GM19452 (cell line): ENCODE data around the gene MAFF.
"Not testable (repeated sequence)": the region's sequence is repeated elsewhere in the genome, so short reads cannot be mapped to it uniquely, and the experiment has no call there.

ENCODE experiments used
- ATAC-seq: cut with Tn5 transposase; IDR thresholded peaks from one replicate; pipeline ENCODE4 v1.9.1; 2021; ENCODE audit not compliant: unreplicated experiment

MAFF gene

DNA sequence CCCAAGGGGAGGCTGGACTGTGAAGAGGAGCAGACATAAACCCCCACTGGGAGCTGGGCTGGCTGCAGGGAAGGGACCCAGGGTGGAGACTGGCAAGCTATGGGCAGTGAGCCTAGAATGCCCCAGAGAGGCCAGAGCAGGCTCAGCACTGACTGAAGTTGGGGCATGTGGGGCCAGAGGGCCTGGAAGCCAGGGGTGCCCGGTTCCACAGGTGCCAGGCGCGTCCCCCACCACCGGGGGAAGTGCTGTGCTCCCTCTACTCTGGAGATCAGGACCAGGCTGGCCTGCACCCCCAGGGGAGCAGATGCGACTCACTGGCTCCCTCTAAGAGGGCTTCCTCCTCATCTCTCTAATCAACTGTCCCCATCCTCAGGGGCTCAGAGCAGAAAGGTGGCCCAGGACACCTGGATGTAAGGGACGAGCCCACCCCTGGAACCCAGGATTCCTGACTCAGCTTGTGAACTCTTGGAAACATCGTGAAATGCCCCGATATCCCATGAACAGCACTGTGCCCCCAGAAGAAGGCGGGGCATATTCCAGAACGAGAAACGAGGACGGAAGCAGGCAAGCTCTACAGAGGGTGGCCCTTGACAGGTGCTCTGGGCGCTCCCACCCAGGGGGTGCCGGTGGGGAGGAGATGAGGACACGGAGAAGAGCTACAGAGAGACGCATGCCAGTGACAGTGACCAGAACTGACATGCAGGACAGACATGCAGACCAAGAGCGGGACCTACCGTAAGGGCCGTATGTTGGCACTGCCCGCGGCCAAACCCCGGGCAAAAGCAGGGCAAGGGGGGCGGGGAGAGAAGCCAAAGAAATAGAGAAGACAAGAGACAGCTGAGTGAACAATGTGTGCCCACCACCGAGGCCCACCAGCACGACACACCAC, 20.4 kb downstream of the MAFF start:
- no peak for ATAC-seq

DNA sequence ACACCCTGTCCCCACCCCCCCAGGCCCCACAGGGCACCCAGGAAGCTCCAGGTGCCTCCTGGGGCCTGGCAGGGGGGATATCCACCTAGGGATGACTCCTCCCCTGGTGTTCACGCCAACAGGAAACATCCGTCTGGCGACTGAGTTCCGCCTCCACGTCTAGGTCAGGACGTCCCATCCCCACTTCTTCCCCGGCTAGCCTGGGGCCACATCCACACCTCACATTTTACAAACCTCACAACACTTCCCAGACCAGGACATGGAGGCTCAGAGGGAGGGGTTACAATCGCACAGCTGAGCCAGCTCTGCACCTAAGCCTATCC, 21.0 kb downstream of the MAFF start:
- ATAC-seq, result no peak

DNA sequence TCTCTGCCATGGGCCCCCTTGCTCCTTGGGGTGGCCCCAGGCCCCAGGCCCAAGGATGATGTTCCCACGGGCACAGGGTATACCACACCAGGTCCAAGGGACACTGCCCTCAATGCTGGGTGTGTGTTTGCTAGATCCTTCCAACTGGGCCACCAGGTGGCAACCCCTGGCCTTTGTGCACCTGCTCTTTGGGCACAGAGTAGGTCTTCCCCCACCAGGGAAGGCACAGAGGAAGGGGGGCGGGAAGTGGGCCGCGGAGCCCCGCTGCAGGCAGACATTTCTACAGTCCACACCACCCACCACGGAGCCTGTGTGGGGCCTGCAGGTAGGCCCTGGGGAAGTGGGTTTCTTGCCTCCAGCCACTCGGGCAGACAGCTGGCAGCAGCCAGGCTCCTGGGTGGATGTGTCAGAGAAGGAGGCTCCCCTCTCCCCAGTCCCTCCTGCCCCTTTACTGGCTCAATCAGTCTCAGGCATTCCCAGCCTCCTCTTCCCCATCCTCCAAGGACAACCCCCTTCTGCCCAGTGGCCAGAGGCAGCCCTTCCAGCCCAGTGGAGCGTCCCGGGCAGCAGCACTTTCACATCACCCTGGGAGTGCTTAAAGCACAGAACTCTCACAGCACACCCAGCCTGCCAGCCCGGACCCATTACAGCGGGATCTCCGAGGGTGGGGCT, 21.6 kb downstream of the MAFF start:
- no peak for ATAC-seq

DNA sequence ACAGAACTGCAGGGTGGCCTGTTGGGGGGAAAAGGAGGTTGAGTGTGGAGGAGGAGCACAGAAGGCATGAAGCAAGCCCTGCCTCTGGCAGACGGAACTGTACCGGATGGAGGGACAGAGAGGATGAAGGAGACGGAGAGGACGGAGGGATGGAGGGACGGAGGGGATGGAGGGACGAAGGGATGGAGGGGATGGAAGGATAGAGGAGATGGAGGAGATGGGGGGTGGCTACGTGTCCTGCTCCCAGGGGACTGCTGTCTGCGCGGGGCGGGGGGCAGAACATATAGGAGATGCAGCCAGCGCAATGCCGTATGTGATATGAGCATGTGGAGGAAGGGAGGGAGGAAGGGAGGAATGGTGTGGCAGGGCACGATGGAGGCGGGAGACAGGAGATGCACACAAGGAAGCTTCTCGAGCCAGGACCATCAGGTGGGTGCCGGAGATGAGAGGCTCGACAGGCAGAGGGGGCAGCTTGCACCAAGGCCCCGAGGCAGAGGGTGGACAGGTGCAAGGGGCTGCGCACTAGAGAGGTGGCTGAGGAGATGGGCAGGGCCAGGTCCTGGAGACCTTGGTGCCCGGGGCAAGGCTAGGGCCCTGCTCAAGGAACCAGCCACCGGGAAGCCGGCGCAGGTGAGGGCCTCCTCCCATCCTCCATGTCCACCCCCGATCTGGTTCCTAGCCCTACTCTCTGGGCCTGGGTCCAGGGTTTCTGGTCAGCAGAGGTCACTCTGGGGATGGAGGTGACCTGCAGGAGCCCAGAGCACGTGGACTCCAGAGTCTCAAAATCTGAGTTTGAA, 25.3 kb downstream of the MAFF start:
- ATAC-seq, result no peak

DNA sequence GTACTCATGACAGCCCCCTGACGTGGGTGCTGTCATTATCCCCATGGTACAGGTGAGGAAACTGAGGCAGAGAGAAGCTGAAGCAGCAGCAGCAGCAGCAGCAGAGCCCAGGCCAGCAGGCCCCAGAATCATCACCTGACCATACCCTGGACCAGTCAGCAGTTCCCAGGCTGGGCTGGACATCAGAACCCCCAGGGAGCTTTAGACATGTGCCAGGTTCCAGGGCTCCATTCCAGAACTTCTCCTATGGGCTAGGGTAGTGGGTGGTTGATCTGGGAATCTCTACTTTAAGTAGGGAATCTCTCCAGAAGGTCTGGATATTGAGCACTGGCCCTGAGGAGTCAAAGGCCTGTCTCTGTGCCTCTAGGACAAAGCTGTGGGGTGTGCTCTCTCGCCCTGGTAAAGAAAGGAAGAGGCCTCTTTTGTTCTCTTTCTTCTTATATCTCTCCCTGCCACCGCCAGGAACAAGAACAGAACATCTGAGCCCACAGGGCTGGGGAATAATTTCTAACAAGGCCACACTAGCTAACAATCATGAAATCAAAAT, 26.6 kb downstream of the MAFF start:
- no peak for ATAC-seq

DNA sequence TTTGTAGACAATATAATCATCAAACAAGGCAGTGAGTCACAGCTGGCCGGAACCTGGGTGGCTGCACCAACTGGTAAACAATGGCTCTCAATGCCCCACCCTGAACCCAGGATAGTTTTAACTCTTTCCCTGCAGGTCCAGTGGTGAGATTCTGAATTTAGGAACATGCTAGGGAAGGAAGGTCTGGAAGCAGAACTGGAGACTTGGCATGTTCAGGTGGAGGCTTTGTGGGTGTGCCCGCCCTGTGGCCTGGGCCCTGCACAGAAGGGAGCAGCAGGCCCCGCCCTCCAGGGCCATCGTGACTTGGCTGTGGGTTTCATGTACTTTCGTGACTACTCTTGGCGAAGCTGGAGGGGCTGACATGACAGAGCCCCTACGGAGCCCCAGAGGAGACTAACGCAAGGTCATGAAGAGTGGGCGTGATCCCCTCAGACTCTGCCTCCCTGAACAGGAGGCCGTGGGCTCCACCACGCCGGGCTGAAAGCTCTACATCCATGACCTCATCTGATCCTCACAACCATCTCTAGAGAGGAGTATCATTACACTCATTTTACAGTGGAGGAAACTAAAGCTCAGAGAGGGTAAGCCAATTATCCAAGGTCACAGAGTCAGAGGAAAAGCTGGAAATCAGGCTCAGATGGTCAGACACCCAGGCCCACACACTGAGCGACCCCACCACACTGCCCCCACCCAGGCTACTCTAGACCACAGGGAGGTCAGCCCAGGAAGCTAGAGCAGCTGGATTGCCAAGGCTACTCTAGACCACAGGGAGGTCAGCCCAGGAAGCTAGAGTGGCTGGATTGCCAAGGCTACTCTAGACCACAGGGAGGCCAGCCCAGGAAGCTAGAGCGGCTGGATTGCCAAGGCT, 27.3 kb downstream of the MAFF start:
- ATAC-seq, result no peak

DNA sequence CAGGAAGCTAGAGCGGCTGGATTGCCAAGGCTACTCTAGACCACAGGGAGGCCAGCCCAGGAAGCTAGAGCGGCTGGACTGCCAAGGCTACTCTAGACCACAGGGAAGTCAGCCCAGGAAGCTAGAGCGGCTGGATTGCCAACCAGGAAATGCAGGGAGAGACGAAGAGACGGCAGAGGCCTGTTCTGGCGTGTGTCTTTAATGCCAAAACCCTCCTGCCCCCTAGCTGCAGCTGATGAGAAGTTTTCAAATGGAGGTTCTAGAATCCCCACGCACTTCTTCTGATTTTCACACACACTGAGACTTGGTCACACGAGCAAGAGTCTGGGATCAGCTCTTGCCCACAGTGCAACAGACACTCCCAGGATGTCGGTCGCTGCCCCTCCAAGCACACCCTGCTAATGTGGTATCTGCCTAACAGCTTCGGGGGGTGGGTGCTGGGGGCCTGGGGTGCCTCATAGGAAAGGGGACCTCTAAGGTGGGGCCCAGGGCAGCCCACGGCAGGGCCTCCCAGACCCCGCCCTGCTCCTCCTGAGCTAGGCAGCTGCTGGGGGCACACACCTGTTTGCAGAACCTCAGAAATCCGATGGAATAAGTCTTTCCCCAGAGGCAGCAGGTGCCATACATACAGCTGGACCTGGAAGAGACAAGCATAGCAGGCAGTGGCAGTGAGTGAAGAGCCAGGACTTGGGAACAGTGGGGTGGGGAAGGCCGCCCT, 28.5 kb downstream of the MAFF start:
- ATAC-seq, result no peak

DNA sequence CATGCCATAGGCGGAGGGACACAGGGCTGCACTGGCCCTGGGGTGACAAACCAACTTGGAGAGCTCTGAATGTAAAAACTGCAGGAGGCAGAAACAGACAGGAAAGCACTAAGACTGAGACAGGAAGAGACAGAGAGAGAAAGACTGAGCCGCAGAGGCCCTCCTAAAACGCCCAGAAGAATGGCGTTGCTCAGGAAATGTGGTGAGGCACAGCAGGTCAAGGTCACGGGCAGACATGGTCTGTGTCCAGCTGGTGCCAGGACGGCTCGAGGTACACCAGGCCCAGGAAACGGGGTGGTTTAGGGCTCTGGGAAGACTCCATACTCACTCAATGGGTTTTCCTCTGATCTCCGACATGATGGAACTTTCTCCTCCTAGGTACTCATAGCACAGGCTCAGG, 29.1 kb downstream of the MAFF start:
- ATAC-seq, result no peak

DNA sequence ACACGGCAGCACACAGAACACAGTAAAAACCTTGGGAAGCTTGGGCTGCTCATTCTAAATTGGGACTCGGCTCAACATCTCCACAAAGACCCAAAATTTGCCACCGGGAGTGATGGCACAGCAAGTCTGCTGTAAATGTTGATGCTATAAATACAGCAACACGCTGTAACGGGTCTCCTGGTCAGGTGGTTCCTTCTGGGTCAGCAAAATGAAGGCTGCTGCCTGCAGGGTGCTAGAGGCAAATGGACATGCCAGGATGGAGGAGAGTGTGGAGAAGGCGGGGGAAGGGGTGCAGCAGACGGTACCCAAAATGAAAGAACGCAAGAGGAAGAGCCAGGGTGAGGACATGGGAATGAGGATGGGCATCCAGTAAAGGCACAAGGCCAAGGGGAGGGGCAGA, 30.4 kb downstream of the MAFF start:
- no peak for ATAC-seq

DNA sequence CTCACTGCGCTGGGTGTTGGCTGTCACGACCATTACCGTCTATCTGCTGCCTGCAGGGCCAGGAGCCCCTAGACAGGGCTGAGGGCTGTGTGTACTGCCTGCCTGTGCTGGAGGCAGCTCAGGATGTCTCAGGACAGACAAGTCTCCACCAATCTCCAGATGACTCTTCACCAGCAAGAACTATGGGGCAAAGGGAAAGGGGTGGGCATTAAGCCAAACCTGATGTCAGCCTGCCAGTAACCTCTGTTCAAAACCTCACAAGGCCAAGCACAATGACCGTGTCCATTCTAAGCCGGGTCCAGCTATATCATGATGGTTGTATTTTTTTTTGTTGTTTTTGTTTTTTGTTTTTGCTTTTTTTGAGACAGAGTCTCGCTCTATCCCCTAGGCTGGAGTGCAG, 31.6 kb downstream of the MAFF start:
- ATAC-seq, result no peak

DNA sequence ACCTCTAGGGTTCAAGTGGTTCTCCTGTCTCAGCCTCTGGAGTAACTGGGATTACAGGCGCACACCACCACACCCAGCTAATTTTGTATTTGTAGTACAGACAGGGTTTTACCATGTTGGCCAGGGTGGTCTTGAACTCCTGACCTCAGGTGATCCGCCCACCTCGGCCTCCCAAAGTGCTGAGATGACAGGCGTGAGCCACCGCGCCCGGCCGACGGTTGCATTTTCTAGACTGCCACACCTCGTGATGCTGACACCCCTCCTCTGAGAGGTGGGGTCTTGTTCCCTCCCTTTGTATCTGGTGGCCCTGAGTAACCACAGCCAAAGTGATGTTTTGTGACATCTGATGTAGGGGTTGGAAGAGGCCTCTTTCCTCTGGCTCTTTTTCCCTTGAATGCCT, 32.1 kb downstream of the MAFF start:
- ATAC-seq, result not testable (repeated sequence)

DNA sequence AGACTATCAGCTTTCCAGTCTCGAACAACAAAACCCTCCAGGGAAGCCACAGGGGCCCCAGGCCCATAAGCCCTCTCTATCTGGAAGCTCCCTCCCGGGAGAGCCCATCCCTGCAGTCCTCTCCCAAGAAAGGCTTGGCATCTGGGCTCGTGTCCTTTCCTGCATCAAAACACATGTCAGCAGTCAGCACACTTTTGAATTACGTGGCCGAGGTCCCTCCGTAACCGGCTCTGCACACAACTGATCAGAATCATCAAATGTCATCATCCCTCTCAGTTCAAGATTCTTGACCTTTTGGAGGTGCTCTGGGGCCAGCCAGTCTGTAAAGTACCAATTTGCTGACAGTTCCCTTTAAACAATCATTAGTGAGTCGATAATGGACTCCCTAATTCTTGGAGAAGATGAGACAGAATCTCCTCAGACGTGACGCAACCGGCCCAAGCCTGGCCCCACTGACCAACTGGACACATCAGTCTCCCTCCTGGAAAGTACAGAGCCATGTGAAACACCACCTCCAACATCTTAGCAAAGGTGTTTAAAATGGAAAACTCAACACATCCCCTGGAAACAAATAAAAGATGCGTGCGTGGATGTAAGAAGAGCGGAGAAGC, 33.6 kb downstream of the MAFF start:
- no peak for ATAC-seq

DNA sequence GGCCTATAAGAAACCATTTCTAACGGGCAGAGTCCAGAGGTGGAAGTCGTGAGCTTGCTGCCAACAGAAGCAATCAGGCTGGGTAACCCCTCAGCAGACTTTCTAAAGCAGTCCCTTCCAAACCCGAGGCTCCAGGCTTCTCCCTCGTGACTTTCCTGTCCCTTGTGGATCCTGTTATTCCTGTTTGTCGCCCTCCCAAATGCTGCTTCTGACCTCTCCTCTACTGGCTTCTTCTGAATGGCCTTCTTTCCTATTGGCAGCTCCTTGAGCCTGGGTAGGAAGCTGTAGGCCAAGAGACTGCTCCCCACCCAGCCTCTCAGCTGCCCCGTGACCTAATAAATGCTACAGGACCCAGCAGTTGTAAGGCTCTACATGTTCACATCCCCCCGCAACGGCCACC, 35.0 kb downstream of the MAFF start:
- ATAC-seq, result no peak

DNA sequence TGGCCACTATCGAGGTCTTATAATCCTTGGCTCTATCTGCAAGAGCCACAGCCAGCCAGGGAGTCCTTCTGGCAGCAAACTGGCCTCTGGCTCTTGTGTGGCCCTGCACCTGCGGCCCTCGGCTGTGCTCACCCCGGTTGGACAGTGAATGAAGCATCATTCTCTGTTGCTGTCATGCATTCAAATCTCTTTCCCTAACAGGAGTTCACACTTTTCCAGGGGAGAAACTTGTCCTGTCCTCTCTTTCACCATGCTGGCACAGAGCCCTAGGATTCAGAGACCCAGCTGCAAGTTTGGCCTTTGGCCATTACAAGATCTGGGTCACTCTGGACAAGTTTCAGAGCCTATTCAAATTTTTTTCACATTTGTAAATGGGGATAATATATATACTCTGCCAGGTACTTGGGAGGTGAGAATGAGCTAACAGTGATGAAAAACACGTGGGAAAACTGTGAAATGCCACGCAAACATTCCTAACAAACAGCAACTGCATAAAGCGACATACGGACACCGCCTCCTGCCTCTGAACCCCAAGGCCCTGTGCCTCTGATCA, 36.8 kb downstream of the MAFF start:
- ATAC-seq, result no peak

DNA sequence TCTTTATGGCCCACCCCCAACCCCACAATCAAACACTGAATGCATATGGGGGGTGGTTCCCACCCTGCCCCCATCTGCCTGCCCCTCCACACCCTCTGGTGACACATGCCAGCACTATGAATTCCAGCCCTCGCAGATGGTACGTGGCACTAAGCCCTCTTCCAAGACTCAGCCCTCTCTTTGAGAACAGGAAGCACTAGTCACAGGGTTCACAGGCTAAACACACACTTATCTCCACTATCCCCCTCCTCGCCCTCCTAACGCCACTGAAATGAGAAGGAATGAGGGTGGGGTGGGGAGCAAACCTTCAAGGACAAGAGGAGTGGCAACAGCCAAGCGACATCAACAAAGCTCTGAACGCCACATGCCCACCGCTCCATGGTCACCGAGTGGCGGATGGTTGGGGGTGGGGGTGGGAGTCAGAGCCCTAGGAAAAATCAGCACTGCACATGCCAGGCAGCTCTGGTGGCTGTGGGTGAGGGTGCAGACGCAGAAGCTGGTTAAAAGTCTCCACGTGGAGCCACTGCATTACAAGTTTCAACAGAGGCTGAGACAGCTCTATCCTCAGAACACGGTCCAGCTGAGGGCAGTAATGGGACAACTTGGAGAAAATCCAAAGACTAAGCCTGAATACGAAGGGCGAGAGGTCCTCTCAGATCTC, 37.4 kb downstream of the MAFF start:
- no peak for ATAC-seq

DNA sequence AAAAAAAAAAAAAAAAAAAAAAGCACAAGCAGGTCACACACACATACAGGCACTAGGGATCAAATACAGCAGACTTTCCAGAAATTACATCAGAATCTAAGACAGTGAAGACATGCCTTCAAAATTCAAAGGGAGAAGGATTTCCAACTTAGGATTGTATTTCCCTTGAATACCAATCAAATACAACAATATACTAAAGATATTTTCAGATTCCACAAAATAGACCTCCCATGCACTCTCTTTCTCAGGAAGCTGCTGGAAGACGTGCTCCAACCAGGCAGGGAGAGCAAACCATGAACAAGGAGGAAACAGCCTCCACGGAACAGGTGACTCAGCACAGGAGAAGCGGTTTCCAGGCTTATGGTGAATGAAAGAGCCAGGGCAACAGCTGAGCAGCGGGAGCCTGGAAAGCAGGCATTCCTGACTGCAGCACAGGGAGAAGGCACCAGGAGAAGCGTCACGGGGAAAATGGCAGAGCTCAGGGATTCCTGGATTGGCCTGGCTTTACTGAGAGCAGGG, 39.0 kb downstream of the MAFF start:
- no peak for ATAC-seq

DNA sequence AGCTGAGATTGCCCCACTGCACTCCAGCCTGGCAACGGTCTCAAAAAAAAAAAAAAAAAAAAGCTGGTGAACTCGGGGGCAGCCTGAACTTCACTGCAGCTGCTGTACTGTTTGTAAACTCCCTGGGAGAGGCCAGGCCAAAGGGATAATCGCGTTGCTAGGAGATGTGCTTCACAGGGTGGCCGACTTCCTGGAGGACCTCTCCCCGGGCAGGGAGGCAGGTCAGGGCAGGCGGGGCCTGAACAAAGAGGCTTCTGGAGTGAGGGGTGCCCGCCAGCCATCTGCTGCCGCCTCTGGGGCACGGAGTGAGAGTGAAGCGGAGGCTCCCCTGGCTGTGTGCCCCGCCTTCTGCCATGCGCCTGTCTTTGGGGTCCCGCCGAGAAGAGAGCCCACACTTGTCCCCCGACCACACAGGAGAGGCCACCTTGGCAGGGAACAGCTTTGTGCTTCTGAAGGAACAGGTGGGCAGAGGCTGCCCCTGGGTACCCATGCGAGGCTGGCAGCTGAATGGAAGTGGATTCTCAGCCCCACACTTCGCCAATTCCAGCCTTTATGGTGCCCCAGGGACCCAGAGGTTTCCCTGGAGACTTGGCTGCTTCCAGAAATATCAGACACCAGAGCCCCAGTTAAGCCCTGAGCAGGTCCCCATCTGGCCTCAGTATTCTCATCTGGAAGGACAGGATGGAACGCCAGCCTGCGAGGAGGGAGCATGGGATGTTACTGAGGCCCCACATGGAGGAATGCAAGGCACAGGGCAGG, 41.4 kb downstream of the MAFF start:
- ATAC-seq, result no peak

DNA sequence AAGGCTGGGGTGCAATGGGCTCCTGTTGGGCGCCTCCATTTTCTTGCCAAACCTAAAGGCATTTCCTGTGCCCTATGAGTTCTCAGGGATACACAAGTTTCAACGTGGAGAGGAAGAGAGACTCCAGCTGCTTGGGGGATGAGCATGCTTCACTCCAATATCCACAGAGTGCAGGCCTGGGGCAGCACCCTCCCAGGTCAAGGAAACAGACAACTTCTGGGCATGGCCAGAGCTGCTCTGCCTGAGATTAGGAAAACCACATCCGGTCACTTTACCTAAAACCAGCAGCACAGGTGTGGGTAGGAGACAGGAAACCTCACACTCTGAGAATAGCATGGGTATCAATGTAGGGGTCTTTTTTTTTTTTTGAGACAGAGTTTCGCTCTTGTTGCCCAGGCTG, 42.3 kb downstream of the MAFF start:
- ATAC-seq, result no peak
